ENCODE measurements around the gene RASSF10. TPM values are rescaled to one million over a fixed set of nuclear protein-coding genes. Genes with fewer than 3 reads are reported as not detected.

RASSF10 gene
- total RNA-seq, 1 experiment from 2014 or later, result not detected

DNA sequence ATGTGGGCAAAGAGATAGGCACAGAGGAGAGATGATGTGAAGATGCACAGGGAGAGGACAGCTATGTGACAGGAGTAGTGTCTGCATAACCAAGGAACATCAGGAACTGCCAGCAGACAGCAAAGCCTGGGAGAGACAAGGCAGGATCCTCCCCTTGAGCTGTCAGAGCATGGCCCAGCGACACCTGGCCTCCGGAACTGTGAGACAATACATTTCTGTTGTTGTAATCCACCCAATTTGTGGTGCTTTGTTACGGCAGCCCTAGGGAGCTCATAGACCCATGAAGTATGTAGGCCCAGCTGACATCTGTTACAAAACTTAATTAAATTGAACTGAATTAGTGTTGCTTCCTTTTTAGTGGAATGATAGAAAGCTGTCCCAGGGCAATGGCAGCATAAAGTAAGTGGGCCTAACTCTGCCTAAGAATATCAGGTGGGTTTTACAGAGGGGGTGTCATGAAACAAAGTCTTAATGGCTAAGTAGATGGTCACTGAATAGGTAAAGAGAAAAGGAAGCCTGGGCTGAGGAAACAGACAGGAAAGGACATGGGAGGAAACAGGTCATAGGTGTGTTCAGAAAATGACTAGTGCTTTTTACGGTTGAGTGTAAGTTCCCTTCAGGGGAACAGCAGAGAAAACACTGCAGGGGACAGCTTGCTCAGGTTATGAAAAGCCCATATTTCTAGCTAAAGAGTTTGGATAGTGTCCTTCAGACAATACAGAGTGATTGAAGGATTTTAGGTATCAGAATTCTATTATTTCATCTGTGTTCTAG lies 24.8 kb downstream of the RASSF10 start:
- Histone ChIP-seq H3K9ac (ENCODE audit: low read length) (no peak overlapping the region), H3K27me3 (ENCODE audit: low read length) (no peaks in the 10 kb centered on the region), H4K20me1 (ENCODE audit: low read length) (no peaks in the 10 kb centered on the region), H3K9me3 (ENCODE audit: low read length) (no peaks in the 10 kb centered on the region), H3K27ac (ENCODE audit: low read length) (no peak overlapping the region), H3K36me3 (ENCODE audit: low read depth, low read length) (no peaks in the 10 kb centered on the region), H3K4me3 (ENCODE audit: low read length) (no peak overlapping the region), H3K4me1 (ENCODE audit: insufficient read depth, low read length) (no peaks in the 10 kb centered on the region), H3K4me2 (ENCODE audit: low read length) (no peak overlapping the region), H3F3A (ENCODE audit: low read length, unreplicated experiment) (no peaks in the 10 kb centered on the region), H3K79me2 (ENCODE audit: low read length) (no peaks in the 10 kb centered on the region), H3K9me2 (replicated peaks; ENCODE audit: low read length) (no peaks in the 10 kb centered on the region), H2AFZ (ENCODE audit: low read length) (no peak overlapping the region)
- no peak for DNase-seq
- CTCF ChIA-PET, result interaction anchor here (0.5 kb wide), 1 partner anchor 118 kb away, joined by 6 read pairs; no protein-coding TSS in a partner anchor
- TF ChIP-seq CTCF (conservative IDR thresholded peaks at IDR 0.05; ENCODE audit: low read depth, low read length), result no peak
- TF ChIP-seq EZH2 (IDR thresholded peaks at IDR 0.05; ENCODE audit: low read length, unreplicated experiment), result no peak
- TF ChIP-seq EZH2phosphoT487 (IDR thresholded peaks at IDR 0.05; ENCODE audit: borderline replicate concordance, low read length), result no peak
- POLR2A ChIA-PET (ENCODE audit: unreplicated experiment), result no interaction called here
- intact Hi-C loops (cut with micrococcal nuclease), result no loop called here
- no TSS peak for BruUV-seq (replicated peaks)
- ATAC-seq, result no peak

DNA sequence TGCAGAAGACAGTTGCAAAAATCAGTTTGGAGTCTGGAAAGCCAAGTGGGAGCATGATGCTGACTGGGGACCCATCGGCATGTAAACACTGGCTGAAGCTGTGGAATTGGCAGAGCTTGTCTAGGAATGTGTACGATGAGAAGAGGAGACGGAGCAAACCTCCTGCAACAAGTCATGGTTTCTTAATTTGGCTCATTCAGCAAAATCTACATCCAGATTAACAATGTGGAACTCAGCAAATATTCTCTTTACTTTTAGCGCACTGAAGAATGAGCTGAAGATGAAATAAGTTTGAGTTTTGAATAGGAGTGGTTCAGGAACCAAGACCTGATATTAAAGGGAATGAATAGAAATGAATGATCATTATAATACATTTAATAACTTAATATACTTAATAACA lies 26.6 kb downstream of the RASSF10 start:
- H3K9ac ChIP-seq (ENCODE audit: low read length), result no peak overlapping the region
- intact Hi-C loops (cut with micrococcal nuclease), result no loop called here
- POLR2A ChIA-PET (ENCODE audit: unreplicated experiment), result no interaction called here

More for the DNA sequence above, 26.6 kb downstream of the RASSF10 start:
- CTCF ChIA-PET, result no interaction called here
- Histone ChIP-seq H2AFZ (ENCODE audit: low read length) (no peak overlapping the region), H3K9me3 (ENCODE audit: low read length) (no peaks in the 10 kb centered on the region), H3K27me3 (ENCODE audit: low read length) (no peaks in the 10 kb centered on the region), H3K4me1 (ENCODE audit: insufficient read depth, low read length) (no peaks in the 10 kb centered on the region), H3K36me3 (ENCODE audit: low read depth, low read length) (no peaks in the 10 kb centered on the region), H3K79me2 (ENCODE audit: low read length) (no peaks in the 10 kb centered on the region), H3K9me2 (replicated peaks; ENCODE audit: low read length) (no peaks in the 10 kb centered on the region), H3F3A (ENCODE audit: low read length, unreplicated experiment) (no peaks in the 10 kb centered on the region), H3K4me3 (ENCODE audit: low read length) (no peak overlapping the region), H3K4me2 (ENCODE audit: low read length) (no peak overlapping the region), H3K27ac (ENCODE audit: low read length) (no peak overlapping the region), H4K20me1 (ENCODE audit: low read length) (no peaks in the 10 kb centered on the region)
- DNase-seq (no peak), ATAC-seq (no peak)
- TF ChIP-seq EZH2phosphoT487 (IDR thresholded peaks at IDR 0.05; ENCODE audit: borderline replicate concordance, low read length) (no peak), CTCF (conservative IDR thresholded peaks at IDR 0.05; ENCODE audit: low read depth, low read length) (no peak), EZH2 (IDR thresholded peaks at IDR 0.05; ENCODE audit: low read length, unreplicated experiment) (no peak)
- BruUV-seq (replicated peaks), result no TSS peak

All from PC-3 (cell line).